ENCODE data around the gene FMNL1.

DNA sequence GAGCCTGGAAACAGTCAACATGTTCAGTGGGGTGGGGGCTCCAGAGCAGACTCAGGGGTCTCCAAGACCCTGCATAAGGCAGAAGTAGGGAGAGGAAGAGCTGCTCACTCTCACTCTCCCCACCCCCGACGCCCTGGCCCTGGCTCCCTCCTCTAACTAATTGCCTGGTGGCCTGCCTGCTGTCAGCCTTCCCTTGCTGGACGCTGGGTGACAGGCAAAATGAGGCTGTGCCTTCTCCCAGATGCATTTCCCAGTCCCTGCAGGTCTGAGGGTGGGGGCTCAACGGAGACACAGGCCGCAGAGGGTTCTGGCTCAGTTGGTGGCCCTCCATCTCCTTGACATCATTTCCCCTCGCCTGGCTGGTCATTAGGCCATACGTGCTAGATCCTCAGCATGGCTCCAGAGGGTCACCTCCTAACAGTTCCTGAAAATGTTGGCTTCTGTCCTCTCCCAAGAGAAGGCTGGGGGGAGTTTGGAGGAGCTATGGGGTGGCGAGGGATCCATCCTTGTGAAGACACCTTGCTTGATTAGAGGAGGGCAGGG is 1.4 kb downstream of the FMNL1 start:
- TF ChIP-seq TAF1 (IDR thresholded peaks at IDR 0.05; ENCODE audit: borderline replicate concordance, low read depth, low read length), result no peak
- 0 out of 2 replicates have a peak, but pooled peaks have one; percentile 11 for TF ChIP-seq POLR2A (IDR thresholded peaks at IDR 0.05; ENCODE audit: low read depth, low read length)
